ENCODE results near the gene NLRP1. TPM values are rescaled to one million over a fixed set of nuclear protein-coding genes. Genes with fewer than 3 reads are reported as not detected.

NLRP1 gene
- total RNA-seq, 1 donor from 2014 or later, result 48.1 TPM

DNA sequence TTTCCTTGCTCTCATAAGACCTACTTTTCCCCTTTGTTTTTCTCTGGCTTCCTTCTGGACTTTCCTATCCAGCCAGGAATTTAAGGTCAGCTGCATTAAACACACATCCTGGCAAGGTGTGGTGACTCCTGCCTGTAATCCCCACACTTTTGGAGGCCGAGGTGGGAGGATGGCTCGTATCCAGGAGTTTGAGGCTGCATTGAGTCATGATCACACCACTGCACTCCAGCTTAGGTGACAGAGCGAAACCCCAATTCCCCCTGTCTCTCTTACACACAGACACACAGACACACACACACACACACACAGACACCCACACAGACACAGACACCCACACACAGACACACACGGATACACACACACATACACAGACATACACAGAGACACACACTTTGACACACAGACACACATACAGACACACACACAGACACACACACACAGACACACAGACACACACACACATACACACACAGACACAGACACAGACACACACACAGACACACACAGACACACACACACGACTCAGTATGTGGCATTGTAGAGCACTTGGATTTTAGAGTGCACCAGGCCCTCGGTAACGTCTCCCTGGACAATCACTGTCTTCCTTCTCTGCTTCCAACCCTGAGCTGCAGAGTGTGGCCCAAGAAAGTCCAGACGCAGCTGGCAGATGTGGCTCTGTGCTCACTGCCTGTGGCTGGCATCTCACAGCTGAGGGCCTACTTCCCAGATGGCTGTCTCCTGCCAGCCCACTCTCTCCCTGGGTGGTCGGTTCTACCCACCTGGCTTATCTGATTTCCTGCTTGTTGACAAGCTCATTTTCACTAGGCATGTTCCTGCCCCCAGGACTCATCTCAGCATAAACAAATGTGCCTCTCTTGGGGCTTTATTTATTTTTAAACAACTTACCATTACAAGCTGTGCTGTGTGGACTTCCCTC is 39.0 kb downstream of the NLRP1 start:
- no peak for FAIRE-seq
- Histone ChIP-seq H3K27ac (ENCODE audit: low read depth, low read length) (no peak overlapping the region), H3K36me3 (ENCODE audit: insufficient read depth, low read length) (no peaks in the 10 kb centered on the region), H3K4me1 (ENCODE audit: insufficient read depth, low read length) (peaks cover 10% of the 10 kb centered on the region), H3K9me3 (ENCODE audit: insufficient read depth, low read depth, low read length) (no peaks in the 10 kb centered on the region), H3K79me2 (ENCODE audit: insufficient read depth, low read length) (no peaks in the 10 kb centered on the region), H3K4me2 (ENCODE audit: low read length) (peak overlapping the region; percentile 41), H3K4me3 (ENCODE audit: insufficient read depth, low read depth, low read length) (no peak overlapping the region), H2AFZ (ENCODE audit: low read depth, low read length) (no peak overlapping the region), H3K9ac (ENCODE audit: low read length) (no peak overlapping the region), H3K27me3 (ENCODE audit: insufficient read depth, low read length) (no peaks in the 10 kb centered on the region), H4K20me1 (ENCODE audit: insufficient read depth, low read length) (no peaks in the 10 kb centered on the region)
- Mint-ChIP-seq H3K4me1 (ENCODE audit: low read depth, unreplicated experiment) (peaks cover 2% of the 10 kb centered on the region), H3K27ac (ENCODE audit: unreplicated experiment) (no peak overlapping the region), H3K9me3 (ENCODE audit: unreplicated experiment) (peaks cover 10% of the 10 kb centered on the region), H3K36me3 (ENCODE audit: low read depth, unreplicated experiment) (peaks cover 4% of the 10 kb centered on the region), H3K4me3 (ENCODE audit: unreplicated experiment) (no peak overlapping the region), H3K27me3 (ENCODE audit: low read depth, unreplicated experiment) (peaks cover 28% of the 10 kb centered on the region)
- DNase-seq (ENCODE audit: low read depth), result peak; percentile 52
- no peak for TF ChIP-seq EZH2 (IDR thresholded peaks at IDR 0.05; ENCODE audit: insufficient read depth, low read length)
- TF ChIP-seq, protein P1, sequence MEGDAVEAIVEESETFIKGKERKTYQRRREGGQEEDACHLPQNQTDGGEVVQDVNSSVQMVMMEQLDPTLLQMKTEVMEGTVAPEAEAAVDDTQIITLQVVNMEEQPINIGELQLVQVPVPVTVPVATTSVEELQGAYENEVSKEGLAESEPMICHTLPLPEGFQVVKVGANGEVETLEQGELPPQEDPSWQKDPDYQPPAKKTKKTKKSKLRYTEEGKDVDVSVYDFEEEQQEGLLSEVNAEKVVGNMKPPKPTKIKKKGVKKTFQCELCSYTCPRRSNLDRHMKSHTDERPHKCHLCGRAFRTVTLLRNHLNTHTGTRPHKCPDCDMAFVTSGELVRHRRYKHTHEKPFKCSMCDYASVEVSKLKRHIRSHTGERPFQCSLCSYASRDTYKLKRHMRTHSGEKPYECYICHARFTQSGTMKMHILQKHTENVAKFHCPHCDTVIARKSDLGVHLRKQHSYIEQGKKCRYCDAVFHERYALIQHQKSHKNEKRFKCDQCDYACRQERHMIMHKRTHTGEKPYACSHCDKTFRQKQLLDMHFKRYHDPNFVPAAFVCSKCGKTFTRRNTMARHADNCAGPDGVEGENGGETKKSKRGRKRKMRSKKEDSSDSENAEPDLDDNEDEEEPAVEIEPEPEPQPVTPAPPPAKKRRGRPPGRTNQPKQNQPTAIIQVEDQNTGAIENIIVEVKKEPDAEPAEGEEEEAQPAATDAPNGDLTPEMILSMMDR (IDR thresholded peaks at IDR 0.05; ENCODE audit: insufficient read depth, low read depth, low read length), result no peak

- no peaks in the 10 kb centered on the region for H3K9me3 ChIP-seq (ENCODE audit: insufficient read depth, low read depth, low read length)
- no peak overlapping the region for H3K4me2 ChIP-seq (ENCODE audit: low read length)
- no peak overlapping the region for H3K4me3 ChIP-seq (ENCODE audit: insufficient read depth, low read depth, low read length)
- H3K4me1 Mint-ChIP-seq (ENCODE audit: low read depth, unreplicated experiment), result peaks cover 2% of the 10 kb centered on the region
- FAIRE-seq (no peak), DNase-seq (ENCODE audit: low read depth) (no peak)
- TF ChIP-seq EZH2 (IDR thresholded peaks at IDR 0.05; ENCODE audit: insufficient read depth, low read length), result no peak
- TF ChIP-seq, protein P1 (IDR thresholded peaks at IDR 0.05; ENCODE audit: insufficient read depth, low read depth, low read length), result no peak
- H3K36me3 ChIP-seq (ENCODE audit: insufficient read depth, low read length), result no peaks in the 10 kb centered on the region
- H3K9me3 Mint-ChIP-seq (ENCODE audit: unreplicated experiment), result peaks cover 10% of the 10 kb centered on the region
- peaks cover 28% of the 10 kb centered on the region for H3K27me3 Mint-ChIP-seq (ENCODE audit: low read depth, unreplicated experiment)
- no peak overlapping the region for H3K27ac ChIP-seq (ENCODE audit: low read depth, low read length)
- peaks cover 10% of the 10 kb centered on the region for H3K4me1 ChIP-seq (ENCODE audit: insufficient read depth, low read length)
- no peak overlapping the region for H3K27ac Mint-ChIP-seq (ENCODE audit: unreplicated experiment)
- no peaks in the 10 kb centered on the region for H4K20me1 ChIP-seq (ENCODE audit: insufficient read depth, low read length)
- no peak overlapping the region for H3K9ac ChIP-seq (ENCODE audit: low read length)
- peaks cover 4% of the 10 kb centered on the region for H3K36me3 Mint-ChIP-seq (ENCODE audit: low read depth, unreplicated experiment)
- H3K27me3 ChIP-seq (ENCODE audit: insufficient read depth, low read length), result no peaks in the 10 kb centered on the region
- no peak overlapping the region for H2AFZ ChIP-seq (ENCODE audit: low read depth, low read length)
- no peaks in the 10 kb centered on the region for H3K79me2 ChIP-seq (ENCODE audit: insufficient read depth, low read length)
- no peak overlapping the region for H3K4me3 Mint-ChIP-seq (ENCODE audit: unreplicated experiment)
These were observed 40.2 kb downstream of the NLRP1 start for GRCh38 chr17:5544115-5544514.

Data from astrocyte (in vitro differentiated cells and primary cell).